Measurements from ENCODE around the gene LGALS3BP. TPM values are rescaled to one million over a fixed set of nuclear protein-coding genes. Genes with fewer than 3 reads are reported as not detected.

The LGALS3BP gene
- total and polyA plus RNA-seq, 2 of the 13 experiments (the other 11 are each of a cell fraction or from before 2014, with no cell fraction given) = 137 to 332 TPM

DNA sequence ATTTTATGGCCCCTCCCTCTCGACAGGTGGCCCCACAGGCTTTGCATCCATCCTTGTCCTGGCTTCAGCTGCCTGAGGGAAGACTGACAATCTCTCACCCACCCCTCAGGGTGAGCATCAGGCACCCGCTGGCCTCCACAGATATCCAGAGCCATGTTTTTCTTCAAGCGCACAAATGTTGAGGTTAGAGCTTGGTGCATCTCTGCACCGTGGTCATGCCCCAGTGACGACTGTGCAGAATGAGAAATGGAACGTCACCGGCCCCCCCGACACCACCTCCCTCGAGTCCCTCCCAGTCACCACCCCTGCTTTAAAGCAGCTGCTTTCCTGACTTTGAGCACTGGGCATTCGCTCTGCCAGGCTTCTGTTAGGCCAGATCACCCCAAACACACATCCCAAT lies 34.8 kb downstream of the LGALS3BP start:
- Histone ChIP-seq H3K9ac (ENCODE audit: insufficient read depth, low read depth, low read length) (no peak overlapping the region), H3K4me2 (ENCODE audit: low read depth, low read length) (no peak overlapping the region), H4K20me1 (ENCODE audit: insufficient read depth, low read length) (no peaks in the 10 kb centered on the region), H3K27ac (ENCODE audit: extremely low read length, insufficient read depth, low read length) (no peak overlapping the region), H2AFZ (ENCODE audit: low read length) (no peak overlapping the region), H3K36me3 (replicated peaks in 1 of 2; ENCODE audit: control insufficient read depth in 1 of 2, insufficient read depth in 2 of 2, low read length in 2 of 2) (no peaks in the 10 kb centered on the region), H3K4me1 (ENCODE audit: insufficient read depth, low read length) (peaks cover 23% of the 10 kb centered on the region), H3K79me2 (ENCODE audit: insufficient read depth, low read length) (no peaks in the 10 kb centered on the region), H3K4me3 (replicated peaks in 1 of 3; ENCODE audit: insufficient read depth in 1 of 3, low read depth in 2 of 3, low read length in 3 of 3) (no peak overlapping the region), H3K27me3 (ENCODE audit: control insufficient read depth in 1 of 2, insufficient read depth in 2 of 2, low read length in 2 of 2) (peaks cover 2 to 23% of the 10 kb centered on the region in 2 experiments; a peak in 3 of 5 replicates), H3K9me3 (ENCODE audit: low read length) (peaks cover under 1% of the 10 kb centered on the region)
- in situ Hi-C loops (cut with HindIII; ENCODE audit: extremely low pct_ligation_motif_present, low pct_unique_long_range_greater_than_20kb) (no loop called here), intact Hi-C loops (cut with micrococcal nuclease; ENCODE audit: unreplicated experiment) (no loop called here)
- ChIA-PET POLR2A (interaction anchor here (0.6 kb wide), 1 partner anchor 129 kb away, joined by 3 read pairs; no protein-coding TSS in a partner anchor), CTCF (ENCODE audit: low intra/inter-chr PET ratio, low total read pairs) (no interaction called here)
- no peak for ATAC-seq
- DNase-seq (ENCODE audit: low spot score) = no peak
- TF ChIP-seq ZNF224 (CRISPR knock-in tag; IDR thresholded peaks at IDR 0.05) (no peak), CREB1 (IDR thresholded peaks at IDR 0.05) (peak; percentile 34; the same call in 1 of the 2 replicates), CREB1 (CRISPR knock-in tag; IDR thresholded peaks at IDR 0.05) (no peak)
- WGBS (ENCODE audit: low lambda C conversion rate) = 30% methylated on average over 10 of the region's 10 CpGs
- BruUV-seq (replicated peaks) = no TSS peak
- no peak for FAIRE-seq

- no peak overlapping the region for H3K27ac ChIP-seq (ENCODE audit: extremely low read length, insufficient read depth, low read length)
- H3K27me3 ChIP-seq (ENCODE audit: control insufficient read depth in 1 of 2, insufficient read depth in 2 of 2, low read length in 2 of 2) = peaks cover 2 to 23% of the 10 kb centered on the region in 2 experiments; a peak in 3 of 5 replicates
- POLR2A ChIA-PET = interaction anchor here (0.6 to 1.0 kb wide), 2 partner anchors 10 to 18 kb away, joined by 3 read pairs; no protein-coding TSS in a partner anchor
- in situ Hi-C loops (cut with HindIII; ENCODE audit: extremely low pct_ligation_motif_present, low pct_unique_long_range_greater_than_20kb) = no loop called here
- H3K9ac ChIP-seq (ENCODE audit: insufficient read depth, low read depth, low read length) = no peak overlapping the region
- no peaks in the 10 kb centered on the region for H3K79me2 ChIP-seq (ENCODE audit: insufficient read depth, low read length)
- CTCF ChIA-PET (ENCODE audit: low intra/inter-chr PET ratio, low total read pairs) = no interaction called here
- H3K4me1 ChIP-seq (ENCODE audit: insufficient read depth, low read length) = peaks cover 23% of the 10 kb centered on the region
- no peaks in the 10 kb centered on the region for H3K36me3 ChIP-seq (replicated peaks in 1 of 2; ENCODE audit: control insufficient read depth in 1 of 2, insufficient read depth in 2 of 2, low read length in 2 of 2)
- ATAC-seq (no peak), FAIRE-seq (no peak), DNase-seq (ENCODE audit: low spot score) (no peak)
- WGBS (ENCODE audit: low lambda C conversion rate) = 20% methylated on average over 7 of the region's 7 CpGs
- no TSS peak for BruUV-seq (replicated peaks)
- no peaks in the 10 kb centered on the region for H4K20me1 ChIP-seq (ENCODE audit: insufficient read depth, low read length)
- TF ChIP-seq ZNF816 (CRISPR knock-in tag; IDR thresholded peaks at IDR 0.05; ENCODE audit: borderline replicate concordance) (no peak), ZNF354B (CRISPR knock-in tag; IDR thresholded peaks at IDR 0.05) (no peak), ATF7 (IDR thresholded peaks at IDR 0.05) (no peak), ATF7 (CRISPR knock-in tag; IDR thresholded peaks at IDR 0.05) (no peak), CBFB (CRISPR knock-in tag; IDR thresholded peaks at IDR 0.05) (no peak), ZKSCAN8 (CRISPR knock-in tag; IDR thresholded peaks at IDR 0.05; ENCODE audit: borderline replicate concordance) (no peak), REPIN1 (CRISPR knock-in tag; IDR thresholded peaks at IDR 0.05; ENCODE audit: borderline replicate concordance, low read depth) (no peak), ZNF121 (CRISPR knock-in tag; IDR thresholded peaks at IDR 0.05) (peak; percentile 68)
- no peak overlapping the region for H2AFZ ChIP-seq (ENCODE audit: low read length)
- no peak overlapping the region for H3K4me3 ChIP-seq (replicated peaks in 1 of 3; ENCODE audit: insufficient read depth in 1 of 3, low read depth in 2 of 3, low read length in 3 of 3)
- no peaks in the 10 kb centered on the region for H3K9me3 ChIP-seq (ENCODE audit: low read length)
- intact Hi-C loops (cut with micrococcal nuclease; ENCODE audit: unreplicated experiment) = no loop called here
- H3K4me2 ChIP-seq (ENCODE audit: low read depth, low read length) = no peak overlapping the region
Measured at GRCh38 chr17:78944026-78944425, 35.7 kb downstream of the LGALS3BP start.

Data from HepG2 (cell line).